Osteoblast (primary cell): Measurements from ENCODE around the gene ANP32A. TPM values are rescaled to one million over a fixed set of nuclear protein-coding genes. Genes with fewer than 3 reads are reported as not detected.

Source experiments
- DNase-seq: peaks from one replicate; pipeline ENCODE4 v3.0.0; 2011; ENCODE audit warnings: low spot score, mixed read lengths; ENCODE audit not compliant: insufficient read length; ENCODE audit errors: missing footprints
- H2AFZ ChIP-seq: 2 replicates; pipeline ENCODE4 v1.6.0; 2011; ENCODE audit warnings: mild to moderate bottlenecking, low read length
- H3K27ac ChIP-seq: 2 replicates; pipeline ENCODE4 v1.5.1; 2011; ENCODE audit warnings: mild to moderate bottlenecking, low read depth, low read length, moderate library complexity
- H3K27me3 ChIP-seq: 2 replicates; pipeline ENCODE4 v1.6.0; 2012; ENCODE audit warnings: mild to moderate bottlenecking, control low read depth, inconsistent platforms, low read length, moderate library complexity; ENCODE audit not compliant: insufficient read depth
- H3K36me3 ChIP-seq: 2 replicates; pipeline ENCODE4 v1.5.1; 2011; ENCODE audit warnings: mild to moderate bottlenecking, low read length, control low read depth, moderate library complexity; ENCODE audit not compliant: insufficient read depth
- H3K4me1 ChIP-seq: 2 replicates; pipeline ENCODE4 v1.5.1; 2011; ENCODE audit warnings: mild to moderate bottlenecking, low read length, control low read depth, moderate library complexity; ENCODE audit not compliant: insufficient read depth
- H3K4me2 ChIP-seq: 2 replicates; pipeline ENCODE4 v1.6.0; 2011; ENCODE audit warnings: mild to moderate bottlenecking, low read length; ENCODE audit not compliant: insufficient read depth
- H3K4me3 ChIP-seq: fragments of 200-600 bp; sonication (generic); 3 replicates; pipeline ENCODE4 v1.5.1; 2012; ENCODE audit warnings: mild to moderate bottlenecking, low read length, inconsistent platforms; ENCODE audit not compliant: insufficient read depth
- H3K79me2 ChIP-seq: 2 replicates; pipeline ENCODE4 v1.6.0; 2012; ENCODE audit warnings: mild to moderate bottlenecking, low read length, control low read depth, inconsistent platforms; ENCODE audit not compliant: insufficient read depth
- H3K9me3 ChIP-seq: 2 replicates; pipeline ENCODE4 v1.5.1; 2011; ENCODE audit warnings: low read depth, low read length, control low read depth
- H4K20me1 ChIP-seq: 2 replicates; pipeline ENCODE4 v1.6.0; 2012; ENCODE audit warnings: mild to moderate bottlenecking, low read length, control low read depth; ENCODE audit not compliant: insufficient read depth
- CTCF ChIP-seq: IDR thresholded peaks from 2 replicates; pipeline ENCODE4 v1.5.1; 2011; ENCODE audit warnings: mild to moderate bottlenecking, low read depth, low read length, moderate library complexity; ENCODE audit errors: extremely low read depth
- total RNA-seq: library from RNA; depleted of rRNA; stranded (reverse); fragments of >200 nt; gene quantifications from 2 replicates; pipeline ENCODE4 v1.2.3, GENCODE V29; 2012

The ANP32A gene
- total RNA-seq, 1 donor, result 29.7 TPM

DNA sequence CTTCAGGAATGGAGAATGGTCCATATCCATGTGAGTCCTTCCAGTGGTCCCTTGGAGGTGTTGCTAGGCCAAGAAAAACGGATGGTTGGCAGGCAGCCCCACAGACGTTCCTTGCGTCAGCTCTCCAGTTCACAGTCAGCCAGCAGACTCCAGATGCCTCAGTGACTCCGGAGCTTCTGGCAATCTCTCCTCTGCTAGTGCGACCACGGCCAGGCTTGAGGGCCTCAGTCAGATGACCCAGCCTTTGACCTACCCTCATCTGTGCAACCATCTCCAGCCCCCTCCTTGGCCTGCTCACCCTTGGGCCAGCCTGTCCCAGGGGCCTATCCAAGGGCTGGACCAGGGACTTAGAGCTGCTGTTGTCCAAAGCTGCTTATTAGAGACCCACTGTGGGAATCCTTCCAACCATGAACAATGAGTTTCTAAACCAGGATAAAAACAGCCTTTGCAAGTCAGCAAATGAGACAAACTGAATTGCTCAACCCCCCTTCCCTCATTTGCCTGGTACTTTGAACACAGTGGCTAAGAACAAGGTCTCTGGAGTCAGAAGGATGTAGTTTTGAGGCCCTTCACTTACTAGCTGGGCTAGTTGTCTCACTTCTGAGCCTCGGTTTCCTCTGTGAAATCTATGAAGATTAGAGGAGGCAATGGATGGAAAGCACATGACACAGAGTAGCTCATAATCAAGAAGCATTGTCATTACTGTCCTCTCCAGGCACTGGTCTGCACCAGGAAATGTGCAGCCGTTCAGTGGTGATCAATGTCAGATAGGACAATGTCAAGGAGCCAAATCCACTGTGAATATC lies 44.8 kb downstream of the ANP32A start:
- H3K79me2 ChIP-seq, result no peaks in the 10 kb centered on the region

GRCh38 chr15:68775236-68775577 lies 45.5 kb downstream of the ANP32A start:
- H3K4me2 ChIP-seq, result no peak overlapping the region
- no peak overlapping the region for H3K4me3 ChIP-seq
- H4K20me1 ChIP-seq, result peaks cover 2% of the 10 kb centered on the region
- no peak for TF ChIP-seq CTCF
- H3K9me3 ChIP-seq, result no peaks in the 10 kb centered on the region
- H3K4me1 ChIP-seq, result peaks cover 20% of the 10 kb centered on the region
- DNase-seq, result no peak
- no peaks in the 10 kb centered on the region for H3K79me2 ChIP-seq
- peaks cover 11% of the 10 kb centered on the region for H3K27me3 ChIP-seq
- H3K27ac ChIP-seq, result peak overlapping the region; percentile 71
- peaks cover 19% of the 10 kb centered on the region for H3K36me3 ChIP-seq
- no peak overlapping the region for H2AFZ ChIP-seq

More for the DNA sequence above, 44.8 kb downstream of the ANP32A start:
- TF ChIP-seq CTCF, result no peak
- Histone ChIP-seq H3K4me2 (peak overlapping the region; percentile 18), H3K27me3 (peaks cover 10% of the 10 kb centered on the region), H3K36me3 (peaks cover 21% of the 10 kb centered on the region), H3K9me3 (no peaks in the 10 kb centered on the region), H3K27ac (peak overlapping the region; percentile 71), H3K4me3 (no peak overlapping the region), H4K20me1 (peaks cover 2% of the 10 kb centered on the region), H3K4me1 (peaks cover 20% of the 10 kb centered on the region), H2AFZ (no peak overlapping the region)
- DNase-seq, result peak; percentile 91

GRCh38 chr15:68774521-68775235 lies 46.0 kb downstream of the ANP32A start:
- DNase-seq, result no peak
- Histone ChIP-seq H3K9me3 (no peaks in the 10 kb centered on the region), H3K79me2 (no peaks in the 10 kb centered on the region), H3K4me1 (peaks cover 20% of the 10 kb centered on the region), H3K4me3 (no peak overlapping the region), H3K27ac (peak overlapping the region; percentile 71), H3K27me3 (peaks cover 12% of the 10 kb centered on the region), H4K20me1 (peaks cover 2% of the 10 kb centered on the region), H3K4me2 (no peak overlapping the region), H2AFZ (no peak overlapping the region), H3K36me3 (peaks cover 16% of the 10 kb centered on the region)
- TF ChIP-seq CTCF, result no peak

DNA sequence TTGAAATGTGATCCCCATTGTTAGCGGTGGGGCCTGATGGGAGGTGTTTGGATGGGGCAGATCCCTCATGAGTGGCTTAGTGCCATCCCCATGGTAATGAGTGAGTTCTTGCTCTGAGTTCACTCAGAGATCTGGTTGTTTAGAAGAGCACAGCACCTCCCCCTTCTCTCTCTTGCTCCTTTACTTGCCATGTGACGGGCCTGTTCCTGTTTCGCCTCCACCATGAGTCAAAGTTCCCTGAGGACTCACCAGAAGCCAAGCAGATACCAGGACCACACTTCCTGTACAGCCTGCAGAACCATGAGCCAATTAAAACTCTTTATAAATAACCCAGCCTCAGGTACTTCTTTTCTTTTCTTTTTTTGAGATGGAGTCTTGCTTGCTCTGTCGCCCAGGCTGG lies 46.6 kb downstream of the ANP32A start:
- no peak overlapping the region for H3K4me3 ChIP-seq
- no peak for DNase-seq
- no peaks in the 10 kb centered on the region for H3K9me3 ChIP-seq
- H3K79me2 ChIP-seq, result no peaks in the 10 kb centered on the region
- peaks cover 20% of the 10 kb centered on the region for H3K4me1 ChIP-seq
- H3K27me3 ChIP-seq, result peaks cover 12% of the 10 kb centered on the region
- no peak overlapping the region for H3K27ac ChIP-seq
- peaks cover 12% of the 10 kb centered on the region for H3K36me3 ChIP-seq
- no peak overlapping the region for H2AFZ ChIP-seq
- H4K20me1 ChIP-seq, result peaks cover 2% of the 10 kb centered on the region
- no peak overlapping the region for H3K4me2 ChIP-seq
- no peak for TF ChIP-seq CTCF
